Endothelial cell of umbilical vein (primary cell): ENCODE data around the gene LTBP1. TPM values are rescaled to one million over a fixed set of nuclear protein-coding genes. Genes with fewer than 3 reads are reported as not detected.

Experiments
- BruUV-seq: library from RNA; stranded (reverse); fragments of 400-500 nt; replicated peaks from 2 replicates; lab custom pipeline; 2021; lab: Mats Ljungman, UMichigan
- CTCF ChIA-PET: fragments of 300-600, 350-600 bp; sonication (Branson Sonifier 250); formaldehyde crosslinking; loops from one replicate; lab custom pipeline; 2021; ENCODE audit warnings: antibody characterized with exemption, inconsistent platforms; lab: Charles Lee
- POLR2A ChIA-PET: fragments of 300-600, 350-600 bp; sonication (Branson Sonifier 250); formaldehyde crosslinking; loops from one replicate; lab custom pipeline; 2021; ENCODE audit warnings: antibody characterized with exemption, inconsistent platforms; lab: Charles Lee
- DNase-seq: peaks from one replicate; pipeline ENCODE4 v3.0.0-alpha.2; 2011; ENCODE audit warnings: low read depth, low spot score
- FAIRE-seq: peaks from 2 replicates; lab custom pipeline; 2011; peaks lifted over from hg19 to GRCh38; lab: Jason Lieb, UNC
- H2AFZ ChIP-seq: 2 replicates; pipeline ENCODE4 v1.6.0; 2012; ENCODE audit warnings: low read depth, low read length, control low read depth, inconsistent platforms
- H3K27ac ChIP-seq: 2 replicates; pipeline ENCODE4 v1.5.1; 2011; ENCODE audit warnings: low read depth, mild to moderate bottlenecking, control low read depth, low read length, moderate library complexity; ENCODE audit not compliant: insufficient read depth
- H3K27me3 ChIP-seq, 2 experiments: 2 replicates each; pipeline versions ENCODE4 v1.6.0 to v1.6.1; 2011; ENCODE audit warnings: low read length in 2 of 2, mixed read lengths in 1 of 2; ENCODE audit not compliant: control insufficient read depth in 2 of 2, insufficient read depth in 2 of 2
- H3K36me3 ChIP-seq, 2 experiments: 2 replicates in 1 of 2; 3 replicates in 1 of 2; pipeline ENCODE4 v1.5.1; 2011; ENCODE audit warnings: low read length in 2 of 2, mild to moderate bottlenecking in 1 of 2, moderate library complexity in 1 of 2; ENCODE audit not compliant: control insufficient read depth in 2 of 2, insufficient read depth in 2 of 2; ENCODE audit errors: extremely low read depth in 1 of 2
- H3K4me1 ChIP-seq: 3 replicates; pipeline ENCODE4 v1.5.1; 2011; ENCODE audit warnings: mild to moderate bottlenecking, low read length; ENCODE audit not compliant: control insufficient read depth, insufficient read depth; ENCODE audit errors: extremely low read depth
- H3K4me2 ChIP-seq: 2 replicates; pipeline ENCODE4 v1.6.1; 2011; ENCODE audit warnings: low read length, control low read depth, mixed read lengths; ENCODE audit not compliant: insufficient read depth
- H3K4me3 ChIP-seq, 3 experiments: fragments of 200-600 bp in 1 of 3; sonication (generic), shearing (Covaris generic) in 1 of 3; replicated peaks in 1 of 3; 2 replicates each; pipeline ENCODE4 v1.5.1; 2011 to 2016; ENCODE audit warnings: control low read depth in 3 of 3, low read length in 3 of 3, mild to moderate bottlenecking in 2 of 3, inconsistent platforms in 1 of 3, low read depth in 1 of 3, moderate library complexity in 1 of 3; ENCODE audit not compliant: insufficient read depth in 1 of 3
- H3K79me2 ChIP-seq: 2 replicates; pipeline ENCODE4 v1.6.0; 2012; ENCODE audit warnings: low read length, inconsistent platforms; ENCODE audit not compliant: control insufficient read depth, insufficient read depth
- H3K9ac ChIP-seq: replicated peaks from 2 replicates; pipeline ENCODE3; 2011; ENCODE audit warnings: low read length, control low read depth; ENCODE audit not compliant: insufficient read depth; ENCODE audit errors: extremely low read depth
- H3K9me1 ChIP-seq: replicated peaks from 3 replicates; pipeline ENCODE4 v1.6.0; 2011; ENCODE audit warnings: mild to moderate bottlenecking, low read length; ENCODE audit not compliant: control insufficient read depth, insufficient read depth; ENCODE audit errors: extremely low read depth
- H3K9me3 ChIP-seq: replicated peaks from 2 replicates; pipeline ENCODE4 v1.5.1; 2012; ENCODE audit warnings: low read length, inconsistent platforms; ENCODE audit not compliant: control insufficient read depth, insufficient read depth
- H4K20me1 ChIP-seq: replicated peaks from 2 replicates; pipeline ENCODE3; 2011; ENCODE audit warnings: mild to moderate bottlenecking, low read length; ENCODE audit not compliant: control insufficient read depth, insufficient read depth; ENCODE audit errors: extremely low read depth
- CTCF ChIP-seq, 2 donors: IDR thresholded peaks; 1 replicate in 1 of 2; 2 replicates in 1 of 2; pipeline ENCODE4 v1.5.1; 2011; ENCODE audit warnings: low read length in 2 of 2, mild to moderate bottlenecking in 2 of 2, moderate library complexity in 2 of 2, control low read depth in 1 of 2, inconsistent platforms in 1 of 2, low read depth in 1 of 2; ENCODE audit not compliant: insufficient read depth in 1 of 2; ENCODE audit errors: extremely low read depth in 1 of 2
- EZH2 ChIP-seq: IDR thresholded peaks from 2 replicates; pipeline ENCODE4 v1.6.1; 2012; ENCODE audit warnings: borderline replicate concordance, low read depth, mild to moderate bottlenecking, moderate library complexity, low read length, inconsistent platforms; ENCODE audit not compliant: severe bottlenecking
- FOS ChIP-seq: IDR thresholded peaks from 2 replicates; pipeline ENCODE4 v1.6.1; 2011; ENCODE audit warnings: mild to moderate bottlenecking, low read length, moderate library complexity, borderline replicate concordance; ENCODE audit not compliant: insufficient read depth
- GATA2 ChIP-seq: IDR thresholded peaks from 2 replicates; pipeline ENCODE4 v1.7.0; 2011; ENCODE audit warnings: low read depth, mild to moderate bottlenecking, moderate library complexity, mixed read lengths, low read length; ENCODE audit not compliant: insufficient read length, insufficient read depth
- JUN ChIP-seq: IDR thresholded peaks from 2 replicates; pipeline ENCODE4 v1.6.1; 2011; ENCODE audit warnings: borderline replicate concordance, low read depth; ENCODE audit not compliant: insufficient read length, insufficient read depth
- MAX ChIP-seq: IDR thresholded peaks from 2 replicates; pipeline ENCODE4 v1.6.1; 2011; ENCODE audit not compliant: insufficient read depth, insufficient read length
- MYC ChIP-seq: IDR thresholded peaks from one replicate; pipeline ENCODE4 v1.6.1; 2011; ENCODE audit warnings: mild to moderate bottlenecking, low read depth, low read length
- POLR2A ChIP-seq: IDR thresholded peaks from 2 replicates; pipeline ENCODE4 v1.6.1; 2012; ENCODE audit warnings: low read depth, mild to moderate bottlenecking, control low read depth, low read length
- POLR2AphosphoS5 ChIP-seq: IDR thresholded peaks from 2 replicates; pipeline ENCODE4 v1.6.1; 2012; ENCODE audit warnings: low read depth, mild to moderate bottlenecking, control low read depth, low read length, moderate library complexity; ENCODE audit not compliant: insufficient read depth
- dilution Hi-C: fragments of 300-500 bp; cut with MboI; formaldehyde crosslinking; loops from one replicate; pipeline ENCODE4 v1.15.0; 2019; ENCODE audit warnings: low sequenced_read_pairs; ENCODE audit not compliant: extremely low pct_ligation_motif_present
- intact Hi-C: fragments of 100-400 bp; cut with micrococcal nuclease; formaldehyde crosslinking; loops from one replicate; pipeline ENCODE4 v1.10.0; 2022
- polyA plus RNA-seq, 4 experiments: library from polyadenylated mRNA; depleted of rRNA in 3 of 4; stranded (reverse) in 3 of 4; unstranded in 1 of 4; fragments of >200 nt; gene quantifications; 2 replicates each; pipeline versions ENCODE4 v1.2.1 to v1.2.3, GENCODE V29; 2011 to 2012; ENCODE audit warnings: missing spikeins in 1 of 4
- total RNA-seq: library from RNA; stranded (reverse); gene quantifications from 2 replicates; pipeline ENCODE4 v1.2.3, GENCODE V29; 2021

LTBP1 gene
- total and polyA plus RNA-seq, 2 donors (not counting 3 experiments of a cell fraction or from before 2014, with no cell fraction given) = 57.4 to 68.2 TPM

- CTCF ChIA-PET = no interaction called here
Observed at GRCh38 chr2:33207151-33207740, 260.5 kb downstream of the LTBP1 start.

More at GRCh38 chr2:33207151-33207740, 260.5 kb downstream of the LTBP1 start:
- no peak for TF ChIP-seq FOS
- no peak for TF ChIP-seq POLR2A
- TF ChIP-seq POLR2AphosphoS5 = no peak
- no peak for TF ChIP-seq EZH2
- TF ChIP-seq CTCF (IDR thresholded peaks at IDR 0.05; ENCODE audit: extremely low read depth in 1 of 2, insufficient read depth in 1 of 2, low read depth in 1 of 2, low read length in 2 of 2) = no peak
- TF ChIP-seq GATA2 = no peak
- no peak for TF ChIP-seq MAX
- TF ChIP-seq MYC = no peak
- no peak for TF ChIP-seq JUN
- intact Hi-C loops = no loop called here
- FAIRE-seq = no peak
- H3K27me3 ChIP-seq = no peaks in the 10 kb centered on the region
- no peak overlapping the region for H3K4me2 ChIP-seq
- no peak overlapping the region for H2AFZ ChIP-seq
- POLR2A ChIA-PET = no interaction called here
- no peak overlapping the region for H3K9ac ChIP-seq
- dilution Hi-C loops = no loop called here
- H3K9me3 ChIP-seq = no peaks in the 10 kb centered on the region
- BruUV-seq = no TSS peak
- no peak overlapping the region for H3K27ac ChIP-seq
- no peak for DNase-seq
- no peaks in the 10 kb centered on the region for H3K79me2 ChIP-seq
- peaks cover 31% of the 10 kb centered on the region for H3K4me1 ChIP-seq
- no peaks in the 10 kb centered on the region for H3K9me1 ChIP-seq
- H4K20me1 ChIP-seq = no peaks in the 10 kb centered on the region
- H3K4me3 ChIP-seq = no peak overlapping the region
- no peaks in the 10 kb centered on the region for H3K36me3 ChIP-seq
